Measurements from ENCODE around the gene EXOC4.

EXOC4 gene

GRCh38 chr7:133751079-133751478 is 498.2 kb downstream of the EXOC4 start:
- Histone ChIP-seq H3K9me3 (ENCODE audit: control insufficient read depth, insufficient read depth, low read length) (no peaks in the 10 kb centered on the region), H3K79me2 (ENCODE audit: control insufficient read depth, low read length) (no peaks in the 10 kb centered on the region), H3K4me3 (ENCODE audit: low read length) (no peak overlapping the region), H3K27ac (ENCODE audit: low read depth, low read length) (no peak overlapping the region), H3F3A (ENCODE audit: control insufficient read depth, insufficient read depth) (no peaks in the 10 kb centered on the region), H3K4me2 (ENCODE audit: low read length) (no peak overlapping the region), H3K4me1 (ENCODE audit: control insufficient read depth, low read length) (no peaks in the 10 kb centered on the region), H3K9me2 (replicated peaks; ENCODE audit: control insufficient read depth, low read length) (no peaks in the 10 kb centered on the region), H4K20me1 (ENCODE audit: control insufficient read depth, insufficient read depth, low read depth, low read length) (no peaks in the 10 kb centered on the region), H3K36me3 (ENCODE audit: control insufficient read depth, low read length) (no peaks in the 10 kb centered on the region), H3K27me3 (ENCODE audit: control insufficient read depth, low read length) (no peaks in the 10 kb centered on the region)
- TF ChIP-seq CTCF (IDR thresholded peaks at IDR 0.05; ENCODE audit: low read depth, low read length, poor library complexity, severe bottlenecking): no peak
- TF ChIP-seq EZH2phosphoT487 (IDR thresholded peaks at IDR 0.05; ENCODE audit: borderline replicate concordance, low read length): no peak

DNA sequence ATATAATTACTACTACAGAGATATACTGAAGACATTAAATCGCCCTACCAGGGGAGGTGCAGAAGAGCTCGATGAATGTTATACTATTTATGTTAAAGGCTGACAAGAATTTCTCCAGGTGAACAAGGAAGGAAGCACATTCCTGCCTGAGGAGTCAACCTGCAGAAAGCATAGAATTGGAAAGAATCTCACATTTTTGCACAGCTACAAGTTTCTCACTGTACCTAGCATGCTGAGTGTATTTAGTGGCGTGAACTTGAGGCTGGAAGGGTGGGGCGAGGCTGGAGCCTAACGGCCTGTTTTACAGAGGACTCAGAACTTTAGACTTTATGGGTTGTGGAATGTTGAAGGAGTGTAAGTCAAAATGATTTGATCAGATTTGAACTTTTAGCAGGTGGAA is 500.6 kb downstream of the EXOC4 start:
- H3K9me3 ChIP-seq (ENCODE audit: control insufficient read depth, insufficient read depth, low read length): no peaks in the 10 kb centered on the region
- no peaks in the 10 kb centered on the region for H3K4me1 ChIP-seq (ENCODE audit: control insufficient read depth, low read length)
- no peak for TF ChIP-seq EZH2phosphoT487 (IDR thresholded peaks at IDR 0.05; ENCODE audit: borderline replicate concordance, low read length)
- no peak for TF ChIP-seq CTCF (IDR thresholded peaks at IDR 0.05; ENCODE audit: low read depth, low read length, poor library complexity, severe bottlenecking)
- H3K27me3 ChIP-seq (ENCODE audit: control insufficient read depth, low read length): no peaks in the 10 kb centered on the region
- no peaks in the 10 kb centered on the region for H3K79me2 ChIP-seq (ENCODE audit: control insufficient read depth, low read length)
- H3K9me2 ChIP-seq (replicated peaks; ENCODE audit: control insufficient read depth, low read length): no peaks in the 10 kb centered on the region
- no peak overlapping the region for H3K27ac ChIP-seq (ENCODE audit: low read depth, low read length)
- H4K20me1 ChIP-seq (ENCODE audit: control insufficient read depth, insufficient read depth, low read depth, low read length): no peaks in the 10 kb centered on the region
- no peak overlapping the region for H3K4me2 ChIP-seq (ENCODE audit: low read length)
- no peaks in the 10 kb centered on the region for H3K36me3 ChIP-seq (ENCODE audit: control insufficient read depth, low read length)
- H3K4me3 ChIP-seq (ENCODE audit: low read length): no peak overlapping the region
- no peaks in the 10 kb centered on the region for H3F3A ChIP-seq (ENCODE audit: control insufficient read depth, insufficient read depth)

- no peaks in the 10 kb centered on the region for H3K36me3 ChIP-seq (ENCODE audit: control insufficient read depth, low read length)
- no peaks in the 10 kb centered on the region for H4K20me1 ChIP-seq (ENCODE audit: control insufficient read depth, insufficient read depth, low read depth, low read length)
- no peak overlapping the region for H3K4me3 ChIP-seq (ENCODE audit: low read length)
- H3K79me2 ChIP-seq (ENCODE audit: control insufficient read depth, low read length): no peaks in the 10 kb centered on the region
- H3F3A ChIP-seq (ENCODE audit: control insufficient read depth, insufficient read depth): no peaks in the 10 kb centered on the region
- no peaks in the 10 kb centered on the region for H3K4me1 ChIP-seq (ENCODE audit: control insufficient read depth, low read length)
- no peak overlapping the region for H3K27ac ChIP-seq (ENCODE audit: low read depth, low read length)
- TF ChIP-seq EZH2phosphoT487 (IDR thresholded peaks at IDR 0.05; ENCODE audit: borderline replicate concordance, low read length) (no peak), CTCF (IDR thresholded peaks at IDR 0.05; ENCODE audit: low read depth, low read length, poor library complexity, severe bottlenecking) (no peak)
- no peaks in the 10 kb centered on the region for H3K9me2 ChIP-seq (replicated peaks; ENCODE audit: control insufficient read depth, low read length)
- H3K27me3 ChIP-seq (ENCODE audit: control insufficient read depth, low read length): no peaks in the 10 kb centered on the region
- no peaks in the 10 kb centered on the region for H3K9me3 ChIP-seq (ENCODE audit: control insufficient read depth, insufficient read depth, low read length)
- H3K4me2 ChIP-seq (ENCODE audit: low read length): no peak overlapping the region
These were observed 501.8 kb downstream of the EXOC4 start for GRCh38 chr7:133754708-133755107.

- Histone ChIP-seq H3F3A (ENCODE audit: control insufficient read depth, insufficient read depth) (no peaks in the 10 kb centered on the region), H3K27ac (ENCODE audit: low read depth, low read length) (no peak overlapping the region), H3K9me2 (replicated peaks; ENCODE audit: control insufficient read depth, low read length) (no peaks in the 10 kb centered on the region), H3K27me3 (ENCODE audit: control insufficient read depth, low read length) (no peaks in the 10 kb centered on the region), H3K9me3 (ENCODE audit: control insufficient read depth, insufficient read depth, low read length) (no peaks in the 10 kb centered on the region), H3K79me2 (ENCODE audit: control insufficient read depth, low read length) (no peaks in the 10 kb centered on the region), H4K20me1 (ENCODE audit: control insufficient read depth, insufficient read depth, low read depth, low read length) (no peaks in the 10 kb centered on the region), H3K4me2 (ENCODE audit: low read length) (no peak overlapping the region), H3K36me3 (ENCODE audit: control insufficient read depth, low read length) (no peaks in the 10 kb centered on the region), H3K4me3 (ENCODE audit: low read length) (no peak overlapping the region), H3K4me1 (ENCODE audit: control insufficient read depth, low read length) (no peaks in the 10 kb centered on the region)
- TF ChIP-seq EZH2phosphoT487 (IDR thresholded peaks at IDR 0.05; ENCODE audit: borderline replicate concordance, low read length) (no peak), CTCF (IDR thresholded peaks at IDR 0.05; ENCODE audit: low read depth, low read length, poor library complexity, severe bottlenecking) (no peak)
These were observed 503.0 kb downstream of the EXOC4 start for GRCh38 chr7:133755901-133756300.

Data from DOHH2 (cell line).